ENCODE measurements around the gene ADGRF4. TPM values are rescaled to one million over a fixed set of nuclear protein-coding genes. Genes with fewer than 3 reads are reported as not detected.

Gene ADGRF4
- polyA plus RNA-seq, 3 donors from 2014 or later, result not detected

DNA sequence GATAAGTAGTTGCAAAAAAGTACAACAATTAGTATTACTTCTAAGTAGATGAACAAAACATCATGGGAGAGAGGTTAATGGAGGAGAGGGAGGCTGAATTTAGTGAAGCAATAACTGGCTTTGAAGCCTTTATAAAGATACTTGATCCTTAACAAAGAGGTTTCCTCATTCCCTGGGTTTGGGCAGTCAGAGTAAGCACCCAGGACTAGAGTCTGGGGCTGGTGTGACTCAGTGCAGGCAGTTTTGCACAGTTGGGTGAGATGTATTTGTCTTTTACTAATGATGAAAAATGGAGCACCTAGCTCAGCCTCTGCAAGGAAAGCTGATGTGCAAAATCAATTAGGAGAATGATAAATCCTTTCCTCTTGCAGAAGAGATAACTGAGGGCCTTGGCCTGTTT lies 71.6 kb downstream of the ADGRF4 start:
- no peaks in the 10 kb centered on the region for H3K4me1 Mint-ChIP-seq
- DNase-seq, result no peak
- no peak overlapping the region for H3K4me3 Mint-ChIP-seq
- H3K9me3 Mint-ChIP-seq, result peaks cover 0 to 2% (median 0%) of the 10 kb centered on the region in 6 donors
- H3K36me3 Mint-ChIP-seq, result peaks cover 0 to 3% (median 0%) of the 10 kb centered on the region in 3 donors
- no peak overlapping the region for H3K27ac Mint-ChIP-seq
- peaks cover 0 to 1% (median 0%) of the 10 kb centered on the region in 3 donors for H3K27me3 Mint-ChIP-seq (ENCODE audit: low read depth in 3 of 3)

Other genes starting within 250 kb of the ADGRF4 start
- 10 to 100 TPM in 1 of 3 donors, 1 to 10 TPM in 2; 2.4 to 10.7 (median 5.9) TPM for gene CD2AP, start 220.8 kb upstream of the ADGRF4 start, polyA plus RNA-seq
- not detected for gene OPN5, start 83.5 kb downstream of the ADGRF4 start, polyA plus RNA-seq